CD4-positive, alpha-beta T cell (primary cell): Measurements from ENCODE around the gene MPO. TPM values are rescaled to one million over a fixed set of nuclear protein-coding genes. Genes with fewer than 3 reads are reported as not detected.

ENCODE experiments used
- ATAC-seq: fragments of 200-7000 bp; cut with Tn5 transposase; one replicate; pipeline ENCODE4 v1.10.0; 2022; ENCODE audit warnings: mild to moderate bottlenecking; ENCODE audit not compliant: poor library complexity
- CTCF ChIA-PET: fragments of 350-600 bp; sonication (Branson Sonifier 250); formaldehyde crosslinking; loops from one replicate; lab custom pipeline; 2021; ENCODE audit warnings: antibody characterized with exemption, inconsistent platforms; lab: Charles Lee
- POLR2A ChIA-PET: fragments of 350-600 bp; sonication (Branson Sonifier 250); formaldehyde crosslinking; loops from one replicate; lab custom pipeline; 2021; ENCODE audit warnings: antibody characterized with exemption, inconsistent platforms; lab: Charles Lee
- DNase-seq, 14 experiments: peaks; one replicate each; pipeline ENCODE4 v3.0.0-alpha.2; 2013 to 2020; ENCODE audit warnings: mixed read lengths in 2 of 14
- H3K27ac ChIP-seq, 2 donors: one replicate each; pipeline versions ENCODE4 v1.5.1 to v1.7.0; 2013; ENCODE audit warnings: low read length in 2 of 2, low read depth in 1 of 2, mild to moderate bottlenecking in 1 of 2
- H3K27me3 ChIP-seq, 2 experiments: 1 replicate in 1 of 2; 2 replicates in 1 of 2; pipeline versions ENCODE4 v1.6.1 to v1.7.0; 2013; ENCODE audit warnings: low read length in 2 of 2, control low read depth in 1 of 2, mild to moderate bottlenecking in 1 of 2, moderate library complexity in 1 of 2; ENCODE audit not compliant: insufficient read depth in 2 of 2, control insufficient read depth in 1 of 2
- H3K36me3 ChIP-seq: one replicate; pipeline ENCODE4 v1.6.1; 2013; ENCODE audit warnings: low read length, control low read depth; ENCODE audit not compliant: insufficient read depth
- H3K4me1 ChIP-seq: one replicate; pipeline ENCODE4 v1.6.1; 2013; ENCODE audit warnings: low read length, control low read depth; ENCODE audit not compliant: insufficient read depth
- H3K4me3 ChIP-seq: one replicate; pipeline ENCODE4 v1.5.1; 2013; ENCODE audit warnings: mild to moderate bottlenecking, low read length, moderate library complexity
- H3K9me3 ChIP-seq, 2 experiments: 1 replicate in 1 of 2; 2 replicates in 1 of 2; pipeline versions ENCODE4 v1.6.1 to v1.7.0; 2013; ENCODE audit warnings: low read length in 2 of 2, mild to moderate bottlenecking in 2 of 2, control low read depth in 1 of 2, moderate library complexity in 1 of 2; ENCODE audit not compliant: control insufficient read depth in 1 of 2, insufficient read depth in 1 of 2
- H3K27ac Mint-ChIP-seq: one replicate; pipeline ENCODE4 v1.8.0; 2020; ENCODE audit warnings: mixed read lengths
- H3K27me3 Mint-ChIP-seq: one replicate; pipeline ENCODE4 v1.8.0; 2021; ENCODE audit warnings: mixed read lengths
- H3K36me3 Mint-ChIP-seq: one replicate; pipeline ENCODE4 v1.8.0; 2021; ENCODE audit warnings: low read depth, mixed read lengths
- H3K4me1 Mint-ChIP-seq: one replicate; pipeline ENCODE4 v1.8.0; 2021; ENCODE audit warnings: low read depth, mixed read lengths
- H3K4me3 Mint-ChIP-seq: one replicate; pipeline ENCODE4 v1.8.0; 2020; ENCODE audit warnings: mild to moderate bottlenecking, mixed read lengths
- H3K9me3 Mint-ChIP-seq: one replicate; pipeline ENCODE4 v1.8.0; 2020; ENCODE audit warnings: mixed read lengths
- intact Hi-C, 2 experiments: fragments of 100-400 bp; cut with DNase I in 1 of 2; cut with micrococcal nuclease in 1 of 2; formaldehyde crosslinking; loops; one replicate each; pipeline versions ENCODE4 v1.15.1 to v1.9.0; 2023 to 2025; cut with DNase I, micrococcal nuclease
- total RNA-seq, 174 experiments: library from RNA in 2 of 174; stranded (reverse) in 2 of 174; gene quantifications; one replicate each; pipeline ENCODE4 v1.2.3 and lab custom pipeline; 2021 to 2026
- TF ChIP-seq, protein P1 (sequence below): fragments of 200-600 bp; IDR thresholded peaks from one replicate; pipeline ENCODE4 v1.8.0; 2022; ENCODE audit warnings: antibody characterized with exemption, mild to moderate bottlenecking

Gene MPO
- total RNA-seq, 2 experiments from 2014 or later, result 0.77 TPM; not detected in 1

- no peak for DNase-seq
- no peaks in the 10 kb centered on the region for H3K9me3 ChIP-seq
- H3K36me3 ChIP-seq, result no peaks in the 10 kb centered on the region
- H3K4me1 ChIP-seq, result peaks cover 8% of the 10 kb centered on the region
- ChIA-PET POLR2A (no interaction called here), CTCF (no interaction called here)
- H3K4me3 Mint-ChIP-seq, result no peak overlapping the region
- ATAC-seq, result no peak
- H3K27ac Mint-ChIP-seq, result no peak overlapping the region
- peaks cover 6% of the 10 kb centered on the region for H3K4me1 Mint-ChIP-seq
- TF ChIP-seq, protein P1, sequence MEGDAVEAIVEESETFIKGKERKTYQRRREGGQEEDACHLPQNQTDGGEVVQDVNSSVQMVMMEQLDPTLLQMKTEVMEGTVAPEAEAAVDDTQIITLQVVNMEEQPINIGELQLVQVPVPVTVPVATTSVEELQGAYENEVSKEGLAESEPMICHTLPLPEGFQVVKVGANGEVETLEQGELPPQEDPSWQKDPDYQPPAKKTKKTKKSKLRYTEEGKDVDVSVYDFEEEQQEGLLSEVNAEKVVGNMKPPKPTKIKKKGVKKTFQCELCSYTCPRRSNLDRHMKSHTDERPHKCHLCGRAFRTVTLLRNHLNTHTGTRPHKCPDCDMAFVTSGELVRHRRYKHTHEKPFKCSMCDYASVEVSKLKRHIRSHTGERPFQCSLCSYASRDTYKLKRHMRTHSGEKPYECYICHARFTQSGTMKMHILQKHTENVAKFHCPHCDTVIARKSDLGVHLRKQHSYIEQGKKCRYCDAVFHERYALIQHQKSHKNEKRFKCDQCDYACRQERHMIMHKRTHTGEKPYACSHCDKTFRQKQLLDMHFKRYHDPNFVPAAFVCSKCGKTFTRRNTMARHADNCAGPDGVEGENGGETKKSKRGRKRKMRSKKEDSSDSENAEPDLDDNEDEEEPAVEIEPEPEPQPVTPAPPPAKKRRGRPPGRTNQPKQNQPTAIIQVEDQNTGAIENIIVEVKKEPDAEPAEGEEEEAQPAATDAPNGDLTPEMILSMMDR, result no peak
- no peaks in the 10 kb centered on the region for H3K36me3 Mint-ChIP-seq
- H3K4me3 ChIP-seq, result no peak overlapping the region
- no peaks in the 10 kb centered on the region for H3K9me3 Mint-ChIP-seq
- H3K27ac ChIP-seq, result no peak overlapping the region
- no peaks in the 10 kb centered on the region for H3K27me3 Mint-ChIP-seq
- intact Hi-C loops, result no loop called here
- no peaks in the 10 kb centered on the region for H3K27me3 ChIP-seq
These were observed 19.6 kb upstream of the MPO start for GRCh38 chr17:58300336-58300735.

DNA sequence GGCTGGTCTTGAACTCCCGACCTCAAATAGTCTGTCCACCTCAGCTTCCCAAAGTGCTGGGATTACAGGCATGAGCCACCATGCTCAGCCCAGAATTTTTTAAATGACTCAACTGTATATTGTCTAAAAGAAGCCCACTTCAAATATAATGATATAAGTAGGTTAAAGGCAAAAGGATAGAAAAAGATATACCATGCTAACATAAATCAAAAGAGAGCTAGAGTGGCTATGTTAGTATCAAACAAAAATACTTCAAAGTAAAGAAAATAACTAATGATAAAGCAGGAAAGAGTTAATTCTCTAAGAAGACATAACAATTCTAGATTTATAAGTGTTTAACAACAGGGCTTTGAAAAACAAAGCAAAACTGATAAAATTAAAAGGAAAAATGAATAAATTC, 13.3 kb upstream of the MPO start:
- intact Hi-C loops, result no loop called here
- TF ChIP-seq, protein P1, result no peak
- Histone ChIP-seq H3K4me1 (no peaks in the 10 kb centered on the region), H3K4me3 (no peak overlapping the region), H3K36me3 (no peaks in the 10 kb centered on the region), H3K27ac (no peak overlapping the region), H3K27me3 (peaks cover 0 to under 1% of the 10 kb centered on the region in 2 experiments), H3K9me3 (peaks cover 4% of the 10 kb centered on the region in 2 experiments)
- no peak for ATAC-seq
- Mint-ChIP-seq H3K27ac (no peak overlapping the region), H3K4me3 (no peak overlapping the region), H3K36me3 (no peaks in the 10 kb centered on the region), H3K9me3 (no peaks in the 10 kb centered on the region), H3K4me1 (no peaks in the 10 kb centered on the region), H3K27me3 (peaks cover 6% of the 10 kb centered on the region)
- ChIA-PET POLR2A (no interaction called here), CTCF (interaction anchor here (0.9 kb wide), 1 partner anchor 10 kb away, joined by 3 read pairs; no protein-coding TSS in a partner anchor)
- DNase-seq, result no peak

DNA sequence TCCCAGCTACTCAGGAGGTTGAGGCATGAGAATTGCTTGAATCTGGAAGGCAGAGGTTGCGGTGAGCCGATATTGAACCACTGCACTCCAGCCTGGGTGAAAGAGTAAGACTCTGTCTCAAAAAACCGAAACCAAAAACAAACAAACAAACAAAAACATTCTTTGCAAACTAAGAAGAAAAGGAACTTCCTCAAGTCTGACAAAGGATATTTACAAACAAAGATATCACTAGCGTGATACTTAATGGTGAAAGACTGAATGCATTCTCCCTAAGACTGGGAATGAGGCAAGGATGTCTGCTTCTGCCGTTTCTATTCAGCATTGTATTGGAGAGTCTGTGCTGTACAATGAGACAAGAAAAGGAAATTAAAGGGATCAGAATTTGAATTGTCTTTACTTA, 10.5 kb upstream of the MPO start:
- H3K36me3 ChIP-seq, result no peaks in the 10 kb centered on the region
- intact Hi-C loops, result no loop called here
- Mint-ChIP-seq H3K9me3 (no peaks in the 10 kb centered on the region), H3K27me3 (peaks cover 6% of the 10 kb centered on the region), H3K27ac (no peak overlapping the region), H3K4me3 (no peak overlapping the region), H3K4me1 (no peaks in the 10 kb centered on the region), H3K36me3 (no peaks in the 10 kb centered on the region)
- H3K27me3 ChIP-seq, result peaks cover 0 to 2% of the 10 kb centered on the region in 2 experiments
- ATAC-seq, result no peak
- peaks cover 4% of the 10 kb centered on the region in 2 experiments for H3K9me3 ChIP-seq
- H3K4me3 ChIP-seq, result no peak overlapping the region
- no peaks in the 10 kb centered on the region for H3K4me1 ChIP-seq
- no peak overlapping the region for H3K27ac ChIP-seq
- TF ChIP-seq, protein P1, result no peak
- no peak for DNase-seq
- POLR2A ChIA-PET, result no interaction called here
- CTCF ChIA-PET, result no interaction called here
